ENCODE measurements around the gene MSANTD1.

DNA sequence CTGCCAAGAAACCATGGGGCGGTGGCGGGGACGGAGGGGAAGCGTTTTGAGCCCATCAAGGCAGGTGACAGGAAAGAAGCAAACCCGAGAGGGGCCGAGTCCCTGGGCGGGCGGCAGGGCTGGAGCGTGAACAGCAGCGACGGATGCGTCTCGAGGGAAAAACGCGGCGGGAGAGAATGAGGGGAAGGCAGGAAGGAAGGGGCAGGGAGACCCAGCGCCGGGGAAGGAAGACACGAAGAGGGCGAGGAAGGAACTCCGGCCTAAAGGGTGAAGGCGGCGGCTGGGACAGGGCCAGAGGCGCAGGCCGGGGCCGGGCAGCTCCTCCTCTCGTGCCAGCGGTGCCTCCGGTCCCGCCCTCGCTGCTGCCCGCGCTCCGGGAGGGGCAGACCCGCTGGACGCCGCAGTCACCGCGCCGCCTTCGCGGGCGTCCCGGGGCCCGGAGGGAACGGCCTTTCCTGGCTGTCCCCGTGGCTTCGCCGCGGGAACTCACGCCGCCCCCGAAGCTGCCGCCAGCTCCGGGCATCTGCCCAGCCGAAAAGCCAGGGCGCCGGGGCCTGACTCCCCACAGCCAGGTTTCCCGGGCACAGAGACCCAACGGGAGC, 43.1 kb downstream of the MSANTD1 start:
- no peak for TF ChIP-seq POLR2AphosphoS5 (IDR thresholded peaks at IDR 0.05; ENCODE audit: low read depth, low read length)
- TF ChIP-seq POLR2A (IDR thresholded peaks at IDR 0.05; ENCODE audit: low read depth, low read length) = no peak
- TF ChIP-seq TAF1 (IDR thresholded peaks at IDR 0.05; ENCODE audit: low read depth, low read length) = no peak
- TF ChIP-seq POU2F2 (IDR thresholded peaks at IDR 0.05; ENCODE audit: low read depth, low read length) = no peak
- TF ChIP-seq PAX5 (IDR thresholded peaks at IDR 0.05; ENCODE audit: insufficient read depth, low read length, severe bottlenecking) = no peak
- TF ChIP-seq SPI1 (IDR thresholded peaks at IDR 0.05; ENCODE audit: low read depth, low read length) = no peak
